NCI-H187 (cell line): ENCODE measurements around the gene SDSL.

Experiments
- DNase-seq, 2 experiments: peaks; one replicate each; lab custom pipeline; 2025; lab: John Stamatoyannopoulos, UW

The SDSL gene

GRCh38 chr12:113449299-113449698 is 27.1 kb downstream of the SDSL start:
- no peak for DNase-seq

GRCh38 chr12:113449839-113450238 is 27.7 kb downstream of the SDSL start:
- no peak for DNase-seq

DNA sequence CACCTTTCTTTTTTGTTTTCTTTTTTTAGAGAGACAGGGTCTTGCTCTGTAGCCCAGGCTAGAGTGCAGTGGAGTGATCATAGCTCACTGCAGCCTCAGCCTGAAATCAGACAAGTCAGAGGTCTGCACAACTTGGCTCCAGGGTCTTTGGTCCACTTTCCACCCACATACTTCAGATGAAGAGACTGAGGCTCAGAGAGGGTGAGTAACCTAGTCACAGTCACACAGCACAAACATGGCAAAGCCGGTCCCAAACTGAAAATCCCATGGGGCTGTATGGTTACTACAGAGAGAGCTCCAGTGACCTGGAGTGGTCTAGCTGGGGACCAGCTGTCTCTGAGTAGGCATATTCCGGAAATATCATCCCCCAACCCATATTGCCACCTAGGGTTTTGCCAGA is 30.3 kb downstream of the SDSL start:
- no peak for DNase-seq

DNA sequence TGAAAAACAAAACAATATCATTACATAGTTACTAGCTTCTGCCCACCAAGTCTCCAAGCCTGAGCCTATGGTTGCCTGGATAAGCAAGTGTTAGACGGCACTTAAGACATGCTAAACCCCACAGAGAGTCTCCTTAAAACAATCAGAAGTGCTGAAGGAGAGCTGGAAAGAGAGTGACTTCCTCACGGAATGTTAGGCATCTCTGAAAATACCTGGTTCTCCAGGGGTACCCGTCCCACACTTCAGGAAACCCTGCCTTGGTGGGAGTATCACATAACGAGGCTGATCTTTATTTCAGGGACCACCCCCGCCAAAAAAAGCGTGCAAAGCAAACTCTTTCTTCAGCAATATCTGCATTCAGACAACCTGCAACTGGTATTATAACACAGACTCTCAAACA is 31.1 kb downstream of the SDSL start:
- no peak for DNase-seq

GRCh38 chr12:113456199-113456598 is 34.0 kb downstream of the SDSL start:
- no peak for DNase-seq

GRCh38 chr12:113456761-113457160 is 34.6 kb downstream of the SDSL start:
- DNase-seq, result no peak

- no peak for DNase-seq
Measured at GRCh38 chr12:113457185-113457584, 35.0 kb downstream of the SDSL start.

DNA sequence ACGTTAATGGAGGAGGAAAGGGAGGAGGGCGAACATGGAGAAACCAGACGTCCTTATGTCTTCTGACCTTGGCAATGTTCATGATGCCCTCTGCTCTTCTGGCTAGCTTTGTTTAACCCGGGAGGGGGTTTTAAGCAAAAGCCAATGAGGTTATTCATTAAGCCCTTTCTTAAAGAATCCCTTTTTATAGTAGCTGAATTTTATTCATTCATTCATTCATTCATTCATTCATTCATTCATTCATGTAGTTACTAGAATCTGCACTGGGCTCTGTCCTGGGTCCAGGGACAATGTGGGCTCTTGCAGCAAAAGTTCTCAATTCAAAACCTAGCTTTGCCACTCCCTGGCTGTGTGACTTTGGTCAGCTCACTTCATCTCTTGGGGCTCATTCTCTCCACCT is 35.5 kb downstream of the SDSL start:
- DNase-seq, result no peak

DNA sequence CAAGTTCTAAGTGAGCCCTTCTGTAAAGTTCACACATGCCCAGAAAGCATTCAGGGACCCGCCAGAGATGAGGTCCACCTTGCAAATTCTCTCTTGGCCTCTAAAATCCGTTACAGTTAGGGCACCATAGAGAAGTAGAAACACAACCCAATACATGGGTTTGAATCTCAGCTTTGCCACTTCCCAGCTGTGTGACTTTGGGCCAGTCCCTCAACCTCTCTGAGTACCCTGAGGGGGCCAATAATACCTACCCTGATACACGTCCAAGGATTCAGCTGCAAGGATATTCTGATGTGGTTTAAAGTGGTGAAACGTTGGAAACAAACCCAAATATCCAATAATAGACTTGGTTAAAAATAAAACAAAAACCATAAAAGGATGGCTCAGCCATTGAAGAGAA is 37.8 kb downstream of the SDSL start:
- DNase-seq, result no peak

DNA sequence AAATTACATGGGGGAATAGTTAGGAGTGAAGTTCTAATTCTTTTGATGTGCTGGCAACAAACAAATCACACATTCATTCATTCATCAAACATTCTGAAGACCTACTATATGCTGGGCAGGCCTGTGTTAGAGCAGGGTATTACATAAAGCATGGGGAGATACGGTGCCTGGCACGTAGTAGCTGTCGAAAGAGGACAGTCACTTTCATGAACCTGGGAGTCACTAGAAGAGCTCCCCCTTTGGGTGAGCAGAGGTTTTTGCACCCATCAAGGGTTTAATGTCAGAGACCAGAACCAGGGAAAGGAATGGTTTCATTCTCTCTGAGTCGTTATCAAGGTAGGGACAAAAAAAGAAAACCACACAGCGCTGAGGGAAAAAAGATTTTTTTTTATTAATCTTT is 39.5 kb downstream of the SDSL start:
- no peak for DNase-seq

- peak; percentile 48 to 64 for DNase-seq
Measured at GRCh38 chr12:113462117-113462774, 40.1 kb downstream of the SDSL start.

DNA sequence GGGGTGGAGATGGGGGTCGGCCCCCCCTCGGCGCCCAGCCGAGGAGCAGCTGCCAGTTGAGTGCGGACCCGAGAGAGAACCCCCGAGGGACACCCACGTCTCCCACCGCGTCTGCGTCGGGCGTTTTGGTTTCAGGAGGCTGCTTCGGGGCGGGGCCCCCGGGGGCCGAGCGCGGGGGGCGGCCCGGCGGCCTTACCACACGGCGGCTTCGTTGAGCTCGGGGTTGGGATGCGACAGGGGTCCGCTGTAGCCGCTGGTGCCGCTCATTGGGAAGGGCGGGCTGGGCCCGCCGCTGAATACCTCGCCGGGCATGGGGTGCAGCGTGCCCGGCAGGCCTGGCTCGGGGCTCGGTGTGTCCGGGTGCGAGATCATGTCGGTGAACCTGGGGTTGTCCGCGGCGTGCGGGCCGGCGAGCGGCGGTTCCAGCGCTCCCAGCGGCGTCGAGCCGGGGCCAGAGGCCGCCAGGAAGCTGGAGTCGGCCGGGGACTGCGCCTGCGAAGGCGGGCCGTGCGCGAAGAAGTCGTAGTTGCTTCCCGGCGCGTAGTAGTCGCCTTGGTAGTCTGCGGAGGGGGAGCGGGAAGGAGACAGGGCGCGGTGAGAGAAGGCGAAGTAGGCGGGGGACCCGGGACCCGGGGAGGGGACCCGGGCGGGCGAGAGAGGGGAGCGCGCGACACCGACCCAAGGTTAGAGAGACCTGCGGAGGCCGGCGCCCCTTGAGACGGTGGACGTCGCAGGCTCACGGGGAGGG is 41.0 kb downstream of the SDSL start:
- no peak for DNase-seq

DNA sequence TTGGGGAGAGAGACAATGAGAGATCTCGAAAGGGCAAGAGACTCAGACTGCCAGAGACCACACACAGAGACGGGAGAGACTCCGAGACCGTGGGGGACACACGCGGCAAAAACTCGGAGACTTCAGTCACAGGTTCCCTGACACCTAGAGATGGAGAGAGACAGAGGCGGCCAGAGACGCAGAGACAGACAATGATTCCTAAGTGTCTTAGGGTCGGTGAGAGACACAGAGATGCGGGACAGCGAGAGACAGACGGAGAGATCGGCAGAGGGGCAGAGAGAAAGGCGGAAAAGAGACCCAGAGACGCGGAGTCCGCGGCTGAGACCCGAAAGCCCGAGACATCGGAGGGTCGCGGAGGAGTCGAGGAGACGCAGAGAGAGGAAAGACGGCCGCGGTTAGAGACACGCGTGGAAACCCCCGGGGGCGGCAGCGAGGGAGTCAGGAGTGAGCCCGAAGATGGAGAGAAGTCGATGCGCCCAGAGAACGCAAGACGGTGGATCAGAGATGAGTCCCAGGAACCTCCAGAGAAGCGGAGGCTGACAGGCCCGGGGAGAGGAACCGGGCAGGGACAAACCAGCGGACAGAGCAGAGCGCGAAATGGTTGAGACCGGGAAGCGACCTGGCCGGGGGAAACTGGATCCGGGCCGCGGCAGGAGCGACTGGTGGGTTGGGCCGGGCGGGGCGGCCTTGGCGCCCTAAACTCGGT is 41.7 kb downstream of the SDSL start:
- no peak for DNase-seq

GRCh38 chr12:113464452-113464775 is 42.2 kb downstream of the SDSL start:
- DNase-seq, result no peak

- no peak for DNase-seq
Measured at GRCh38 chr12:113464852-113465719, 42.9 kb downstream of the SDSL start.

DNA sequence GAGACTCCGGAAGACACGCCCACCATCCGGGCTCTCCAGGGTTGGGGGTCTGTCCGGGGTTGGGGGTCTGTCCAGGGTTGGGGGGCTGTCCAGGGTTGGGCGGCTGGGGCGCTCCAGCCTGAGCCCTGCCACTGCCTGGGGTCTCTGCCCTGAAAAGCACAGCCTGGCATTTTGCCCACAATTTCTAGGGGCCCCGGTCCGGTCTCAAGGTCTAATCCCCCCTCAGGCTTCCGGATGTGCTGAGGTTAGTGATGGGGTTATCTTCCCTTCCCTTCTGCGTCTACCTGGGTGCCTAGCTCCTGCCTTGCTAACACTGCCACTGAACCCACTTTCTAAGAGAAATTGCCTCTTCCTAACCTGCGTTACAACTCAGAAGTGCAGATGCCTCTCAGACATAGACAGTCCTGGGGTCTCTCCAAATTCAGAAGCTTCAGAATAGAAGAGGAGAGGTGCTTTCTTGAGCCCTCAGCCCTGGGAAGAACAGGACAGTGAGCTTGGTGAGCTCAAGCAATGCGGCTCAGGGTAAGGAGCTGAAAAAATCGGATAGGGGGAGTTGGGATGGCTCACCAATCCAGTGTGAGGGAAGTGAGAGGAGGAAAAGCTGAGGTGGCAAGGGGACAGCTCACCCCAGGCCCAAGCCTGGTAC is 43.8 kb downstream of the SDSL start:
- no peak for DNase-seq

DNA sequence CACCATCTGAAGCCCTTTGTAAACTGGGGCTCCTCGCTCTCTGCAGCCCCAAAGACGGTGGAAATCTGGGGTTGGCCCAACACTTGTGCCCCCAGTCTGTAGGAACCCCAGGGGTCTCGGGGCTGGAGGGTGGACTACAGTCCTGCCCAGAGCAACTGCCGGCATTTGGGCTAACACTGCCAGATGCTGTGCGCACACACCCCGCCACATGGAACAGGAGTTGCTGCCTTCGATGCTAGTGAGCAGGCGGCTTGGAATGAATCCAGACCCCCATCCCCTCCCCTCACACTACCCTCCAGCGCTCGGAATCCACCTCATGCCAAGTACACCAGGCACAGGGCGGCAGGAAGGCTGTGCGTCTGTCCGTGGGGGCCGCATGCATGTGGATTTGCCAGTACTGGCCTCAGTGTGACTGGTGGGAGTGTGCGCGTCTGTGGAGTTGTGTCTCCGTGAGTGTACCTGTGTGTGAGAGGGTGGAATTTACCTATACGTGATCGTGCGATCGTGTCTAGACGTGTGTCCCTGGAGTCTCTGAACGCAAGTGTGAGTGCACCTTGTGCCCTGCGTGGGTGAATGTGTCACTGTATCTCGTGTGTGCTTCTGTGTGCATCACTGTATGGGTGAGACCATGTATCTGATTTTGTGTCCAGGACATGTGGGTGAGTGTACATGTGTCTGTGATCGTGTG is 44.4 kb downstream of the SDSL start:
- DNase-seq, result no peak

DNA sequence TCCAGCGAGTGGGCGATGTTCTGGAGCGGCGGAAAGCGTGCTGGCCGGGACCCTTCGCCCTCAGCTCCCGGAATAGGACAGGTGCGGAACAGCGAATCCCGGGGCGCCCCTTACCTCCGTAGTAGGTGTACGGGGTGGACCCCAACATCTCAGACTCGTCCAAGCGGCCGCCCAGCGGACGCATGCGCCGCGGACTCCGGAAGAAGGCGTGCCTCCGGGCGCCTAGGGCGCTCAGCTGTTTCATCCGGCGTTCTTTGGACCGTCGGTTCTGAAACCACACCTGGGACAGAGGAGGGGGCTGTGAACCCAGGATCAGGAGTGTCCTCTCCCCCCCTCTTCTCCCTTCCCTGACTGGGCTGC is 44.9 kb downstream of the SDSL start:
- no peak for DNase-seq

DNA sequence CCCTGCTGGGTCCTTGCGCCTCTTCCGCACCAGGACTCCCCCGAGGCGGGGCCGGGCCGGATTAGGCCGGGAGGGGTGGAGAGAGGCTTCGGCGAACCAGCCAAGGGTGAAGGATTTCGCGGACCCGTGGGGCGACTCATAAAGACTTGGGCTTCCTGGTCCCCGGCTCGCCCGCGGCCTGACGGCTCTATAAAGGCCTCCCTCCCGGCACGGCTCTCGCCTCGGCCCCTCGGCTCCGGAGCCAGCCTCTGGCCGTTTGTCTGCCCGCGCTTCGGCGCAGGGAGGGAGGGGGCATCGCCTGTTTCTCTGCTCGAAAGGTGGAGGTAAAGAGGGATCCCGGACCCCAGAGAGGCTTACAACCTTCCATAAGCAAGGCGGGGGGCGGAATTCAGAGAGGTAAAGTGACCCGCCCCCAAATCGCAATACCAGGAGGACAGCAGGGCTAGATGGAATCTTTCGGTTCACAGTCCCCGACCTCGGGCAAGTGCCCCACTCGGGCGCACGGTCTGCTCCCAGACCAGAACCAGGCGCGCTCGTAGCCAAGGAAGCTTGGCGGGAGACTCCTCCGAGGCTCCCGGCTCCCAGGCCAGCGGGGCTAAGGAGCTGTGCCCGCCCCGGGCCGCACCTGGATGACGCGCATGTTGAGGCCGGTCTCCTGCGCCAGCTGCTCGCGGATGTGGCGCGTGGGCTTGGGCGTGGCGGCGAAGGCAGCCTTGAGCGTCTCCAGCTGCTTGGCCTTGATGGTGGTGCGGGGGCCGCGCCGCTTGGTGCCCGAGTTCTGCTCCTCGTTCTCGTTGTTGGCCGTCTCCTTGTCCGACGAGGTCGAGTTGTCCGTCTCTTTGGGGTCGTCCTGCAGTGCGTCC is 45.6 kb downstream of the SDSL start:
- no peak for DNase-seq
